OCI-LY3 (cell line): ENCODE measurements around the gene DMRT2.

Experiments
- CTCF ChIP-seq: fragments of 200-600, 300-600 bp; sonication (generic); IDR thresholded peaks from 2 replicates; pipeline ENCODE4 v1.5.1; 2014; ENCODE audit warnings: antibody characterized with exemption, low read length, low read depth
- EZH2phosphoT487 ChIP-seq: fragments of 200-600 bp; shearing (Covaris generic); IDR thresholded peaks from 2 replicates; pipeline ENCODE4 v1.6.1; 2018; ENCODE audit warnings: antibody characterized with exemption, mixed run types, low read depth

DNA sequence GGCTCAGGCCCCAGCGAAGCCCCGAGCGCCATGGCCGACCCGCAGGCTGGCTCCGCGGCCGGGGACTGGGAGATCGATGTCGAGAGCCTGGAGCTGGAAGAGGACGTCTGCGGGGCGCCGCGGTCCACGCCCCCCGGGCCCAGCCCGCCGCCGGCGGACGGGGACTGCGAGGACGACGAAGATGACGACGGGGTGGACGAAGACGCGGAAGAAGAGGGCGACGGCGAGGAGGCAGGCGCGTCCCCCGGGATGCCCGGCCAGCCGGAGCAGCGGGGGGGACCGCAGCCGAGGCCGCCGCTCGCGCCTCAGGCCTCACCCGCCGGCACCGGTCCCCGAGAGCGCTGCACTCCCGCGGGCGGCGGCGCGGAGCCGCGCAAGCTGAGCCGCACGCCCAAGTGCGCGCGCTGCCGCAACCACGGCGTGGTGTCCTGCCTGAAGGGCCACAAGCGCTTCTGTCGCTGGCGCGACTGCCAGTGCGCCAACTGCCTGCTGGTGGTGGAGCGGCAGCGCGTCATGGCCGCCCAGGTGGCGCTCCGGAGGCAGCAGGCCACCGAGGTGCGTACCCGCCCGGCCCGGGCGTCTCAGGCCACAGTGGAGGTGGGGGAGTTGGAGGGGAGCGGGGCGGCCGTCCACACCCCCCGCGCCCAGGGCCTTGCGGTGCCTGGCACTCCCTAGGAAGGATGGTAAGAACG is 1.6 kb downstream of the DMRT2 start:
- TF ChIP-seq CTCF (no peak), EZH2phosphoT487 (no peak)
